Measurements from ENCODE around the gene PDE6A. TPM values are rescaled to one million over a fixed set of nuclear protein-coding genes. Genes with fewer than 3 reads are reported as not detected.

PDE6A gene
- total and polyA plus RNA-seq, 4 donors, result 0.06 TPM; not detected in 3

GRCh38 chr5:149833116-149833827 is 111.3 kb downstream of the PDE6A start:
- TF ChIP-seq ZBTB33 (IDR thresholded peaks at IDR 0.05), result no peak
- peaks cover 0 to 43% (median 5%) of the 10 kb centered on the region in 4 donors for H3K36me3 ChIP-seq (ENCODE audit: control insufficient read depth in 4 of 4, insufficient read depth in 3 of 4, low read depth in 1 of 4, low read length in 3 of 4)

GRCh38 chr5:149832636-149833035 is 112.0 kb downstream of the PDE6A start:
- Histone ChIP-seq H3K27me3 (ENCODE audit: control insufficient read depth in 4 of 4, insufficient read depth in 4 of 4, low read length in 3 of 4) (no peaks in the 10 kb centered on the region), H3K4me1 (ENCODE audit: control insufficient read depth in 4 of 4, insufficient read depth in 4 of 4, low read length in 3 of 4) (no peaks in the 10 kb centered on the region), H3K9ac (ENCODE audit: low read depth in 1 of 2, low read length in 2 of 2) (no peak overlapping the region), H3K9me3 (ENCODE audit: control insufficient read depth in 4 of 4, low read length in 3 of 4) (no peaks in the 10 kb centered on the region), H3K27ac (ENCODE audit: low read depth in 1 of 2, low read length in 2 of 2) (no peak overlapping the region), H3K4me3 (ENCODE audit: low read depth in 1 of 3, low read length in 3 of 3) (no peak overlapping the region), H3K36me3 (ENCODE audit: control insufficient read depth in 4 of 4, insufficient read depth in 3 of 4, low read depth in 1 of 4, low read length in 3 of 4) (peaks cover 0 to 43% (median 5%) of the 10 kb centered on the region in 4 donors)
- no peak for DNase-seq (ENCODE audit: low spot score)
- TF ChIP-seq MAX (IDR thresholded peaks at IDR 0.05) (no peak), JUND (IDR thresholded peaks at IDR 0.05) (no peak), HNF4G (IDR thresholded peaks at IDR 0.05) (no peak), EGR1 (IDR thresholded peaks at IDR 0.05; ENCODE audit: low read depth in 2 of 2) (no peak)
- WGBS, result 96% methylated on average over 12 of the region's 12 CpGs

More at GRCh38 chr5:149833116-149833827, 111.3 kb downstream of the PDE6A start:
- no peaks in the 10 kb centered on the region for H3K4me1 ChIP-seq (ENCODE audit: control insufficient read depth in 4 of 4, insufficient read depth in 4 of 4, low read length in 3 of 4)
- H3K9me3 ChIP-seq (ENCODE audit: control insufficient read depth in 4 of 4, low read length in 3 of 4), result no peaks in the 10 kb centered on the region
- no peak overlapping the region for H3K27ac ChIP-seq (ENCODE audit: low read depth in 1 of 2, low read length in 2 of 2)
- H3K9ac ChIP-seq (ENCODE audit: low read depth in 1 of 2, low read length in 2 of 2), result no peak overlapping the region
- H3K27me3 ChIP-seq (ENCODE audit: control insufficient read depth in 4 of 4, insufficient read depth in 4 of 4, low read length in 3 of 4), result no peaks in the 10 kb centered on the region
- no peak for DNase-seq (ENCODE audit: low spot score)
- WGBS, result 91% methylated on average over 30 of the region's 30 CpGs
- no peak overlapping the region for H3K4me3 ChIP-seq (ENCODE audit: low read depth in 1 of 3, low read length in 3 of 3)

GRCh38 chr5:149831492-149831891 is 113.1 kb downstream of the PDE6A start:
- Histone ChIP-seq H3K27ac (ENCODE audit: low read depth in 1 of 2, low read length in 2 of 2) (no peak overlapping the region), H3K27me3 (ENCODE audit: control insufficient read depth in 4 of 4, insufficient read depth in 4 of 4, low read length in 3 of 4) (no peaks in the 10 kb centered on the region), H3K9ac (ENCODE audit: low read depth in 1 of 2, low read length in 2 of 2) (no peak overlapping the region), H3K9me3 (ENCODE audit: control insufficient read depth in 4 of 4, low read length in 3 of 4) (no peaks in the 10 kb centered on the region), H3K4me1 (ENCODE audit: control insufficient read depth in 4 of 4, insufficient read depth in 4 of 4, low read length in 3 of 4) (no peaks in the 10 kb centered on the region), H3K36me3 (ENCODE audit: control insufficient read depth in 4 of 4, insufficient read depth in 3 of 4, low read depth in 1 of 4, low read length in 3 of 4) (peaks cover 1 to 43% (median 8%) of the 10 kb centered on the region in 4 donors), H3K4me3 (ENCODE audit: low read depth in 1 of 3, low read length in 3 of 3) (no peak overlapping the region)
- no peak for DNase-seq (ENCODE audit: low spot score)
- TF ChIP-seq HNF4G (IDR thresholded peaks at IDR 0.05), result no peak
- no peak for TF ChIP-seq HNF4A (conservative IDR thresholded peaks at IDR 0.05)
- no peak for TF ChIP-seq EGR1 (IDR thresholded peaks at IDR 0.05; ENCODE audit: low read depth in 2 of 2)
- no peak for TF ChIP-seq TAF1 (conservative IDR thresholded peaks at IDR 0.05)
- no peak for TF ChIP-seq SP1 (IDR thresholded peaks at IDR 0.05)
- TF ChIP-seq NR2F2 (IDR thresholded peaks at IDR 0.05), result no peak
- TF ChIP-seq CTCF (IDR thresholded peaks at IDR 0.05; ENCODE audit: low read depth, low read length, missing input control), result no peak
- no peak for TF ChIP-seq ZBTB33 (IDR thresholded peaks at IDR 0.05)
- no peak for TF ChIP-seq JUND (IDR thresholded peaks at IDR 0.05)
- TF ChIP-seq RXRA (IDR thresholded peaks at IDR 0.05), result no peak
- TF ChIP-seq FOXA2 (IDR thresholded peaks at IDR 0.05), result no peak
- no peak for TF ChIP-seq MAX (IDR thresholded peaks at IDR 0.05)
- TF ChIP-seq REST (IDR thresholded peaks at IDR 0.05), result no peak
- 78% methylated on average over 5 of the region's 5 CpGs for WGBS

Data from liver (tissue), 9 donors.